ENCODE data around the gene APLNR. TPM values are rescaled to one million over a fixed set of nuclear protein-coding genes. Genes with fewer than 3 reads are reported as not detected.
A peak's percentile ranks its signal among the peaks of the same experiment; 100 is the strongest.

The APLNR gene
- total RNA-seq, 2 donors from 2014 or later, result 3.7 to 4.2 TPM

DNA sequence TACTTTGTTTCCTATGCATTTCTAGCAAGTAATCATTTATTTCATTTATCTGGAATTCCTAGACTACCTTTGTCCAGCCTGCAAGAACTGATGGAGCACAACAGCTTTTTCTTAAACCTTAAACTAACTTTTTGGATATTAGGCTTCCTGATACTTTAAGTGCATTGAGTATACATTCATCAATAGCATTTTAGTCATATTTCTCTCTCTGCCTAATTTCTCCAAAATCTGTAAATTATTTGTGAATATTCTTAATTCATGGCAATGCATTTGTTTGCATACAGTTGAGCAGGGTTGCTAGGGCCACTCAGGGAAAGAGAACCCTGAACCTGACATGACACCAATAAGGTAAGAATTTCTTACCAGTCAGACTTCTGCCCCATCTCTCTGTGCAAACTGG, 29.1 kb upstream of the APLNR start:
- Mint-ChIP-seq H3K36me3 (ENCODE audit: low read depth) (no peaks in the 10 kb centered on the region), H3K4me1 (peaks cover 8% of the 10 kb centered on the region), H3K9me3 (peaks cover 21% of the 10 kb centered on the region), H3K27me3 (ENCODE audit: insufficient read depth) (no peaks in the 10 kb centered on the region), H3K27ac (no peak overlapping the region), H3K4me3 (no peak overlapping the region)
- H3K4me3 ChIP-seq (ENCODE audit: low read length), result no peak overlapping the region
- TF ChIP-seq, protein P1, sequence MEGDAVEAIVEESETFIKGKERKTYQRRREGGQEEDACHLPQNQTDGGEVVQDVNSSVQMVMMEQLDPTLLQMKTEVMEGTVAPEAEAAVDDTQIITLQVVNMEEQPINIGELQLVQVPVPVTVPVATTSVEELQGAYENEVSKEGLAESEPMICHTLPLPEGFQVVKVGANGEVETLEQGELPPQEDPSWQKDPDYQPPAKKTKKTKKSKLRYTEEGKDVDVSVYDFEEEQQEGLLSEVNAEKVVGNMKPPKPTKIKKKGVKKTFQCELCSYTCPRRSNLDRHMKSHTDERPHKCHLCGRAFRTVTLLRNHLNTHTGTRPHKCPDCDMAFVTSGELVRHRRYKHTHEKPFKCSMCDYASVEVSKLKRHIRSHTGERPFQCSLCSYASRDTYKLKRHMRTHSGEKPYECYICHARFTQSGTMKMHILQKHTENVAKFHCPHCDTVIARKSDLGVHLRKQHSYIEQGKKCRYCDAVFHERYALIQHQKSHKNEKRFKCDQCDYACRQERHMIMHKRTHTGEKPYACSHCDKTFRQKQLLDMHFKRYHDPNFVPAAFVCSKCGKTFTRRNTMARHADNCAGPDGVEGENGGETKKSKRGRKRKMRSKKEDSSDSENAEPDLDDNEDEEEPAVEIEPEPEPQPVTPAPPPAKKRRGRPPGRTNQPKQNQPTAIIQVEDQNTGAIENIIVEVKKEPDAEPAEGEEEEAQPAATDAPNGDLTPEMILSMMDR (conservative IDR thresholded peaks at IDR 0.05), result no peak
- H3K27ac ChIP-seq (ENCODE audit: low read depth, low read length), result no peak overlapping the region
- H3K4me1 ChIP-seq (ENCODE audit: control insufficient read depth, insufficient read depth, low read length), result no peaks in the 10 kb centered on the region
- peaks cover 23% of the 10 kb centered on the region for H3K9me3 ChIP-seq (ENCODE audit: control insufficient read depth, low read length)
- no peak for DNase-seq
- no peaks in the 10 kb centered on the region for H3K27me3 ChIP-seq (ENCODE audit: control insufficient read depth, insufficient read depth, low read length, poor library complexity, severe bottlenecking)
- no peak overlapping the region for H3K9ac ChIP-seq (ENCODE audit: extremely low read depth, low read length, poor library complexity, severe bottlenecking)
- H3K36me3 ChIP-seq (ENCODE audit: control insufficient read depth, insufficient read depth, low read length), result no peaks in the 10 kb centered on the region

DNA sequence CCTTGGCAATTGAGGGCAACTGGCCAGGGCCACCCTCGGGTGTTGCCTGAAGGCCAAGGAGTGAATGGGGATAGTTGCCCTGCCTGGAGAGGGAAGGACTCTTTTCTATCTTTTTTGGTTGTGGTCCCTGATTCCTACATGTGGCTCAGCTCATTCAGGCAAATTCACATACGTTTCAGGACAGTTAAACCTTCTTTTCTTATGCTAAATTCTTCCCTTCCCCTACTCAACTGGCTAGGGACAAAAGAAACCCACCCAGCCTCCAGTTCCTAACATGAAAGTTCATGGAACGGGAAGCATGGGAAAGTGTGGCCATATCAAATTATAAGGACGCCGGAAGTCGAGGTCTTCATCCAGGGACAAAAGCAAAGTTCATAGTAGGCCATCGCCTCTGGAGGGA, 26.3 kb upstream of the APLNR start:
- Mint-ChIP-seq H3K4me1 (peaks cover 8% of the 10 kb centered on the region), H3K36me3 (ENCODE audit: low read depth) (no peaks in the 10 kb centered on the region), H3K9me3 (peaks cover 24% of the 10 kb centered on the region), H3K4me3 (no peak overlapping the region), H3K27me3 (ENCODE audit: insufficient read depth) (no peaks in the 10 kb centered on the region), H3K27ac (peak overlapping the region; percentile 85)
- DNase-seq, result no peak
- WGBS, 2 experiments (ENCODE audit: insufficient coverage in 1 of 2, insufficient read length in 1 of 2), result 75 to 80% methylated on average over 4 to 7 of the region's 7 CpGs
- H3K4me1 ChIP-seq (ENCODE audit: control insufficient read depth, insufficient read depth, low read length), result no peaks in the 10 kb centered on the region
- H3K36me3 ChIP-seq (ENCODE audit: control insufficient read depth, insufficient read depth, low read length), result no peaks in the 10 kb centered on the region
- no peak overlapping the region for H3K27ac ChIP-seq (ENCODE audit: low read depth, low read length)
- TF ChIP-seq, protein P1 (conservative IDR thresholded peaks at IDR 0.05), result no peak
- H3K9ac ChIP-seq (ENCODE audit: extremely low read depth, low read length, poor library complexity, severe bottlenecking), result no peak overlapping the region
- no peaks in the 10 kb centered on the region for H3K27me3 ChIP-seq (ENCODE audit: control insufficient read depth, insufficient read depth, low read length, poor library complexity, severe bottlenecking)
- H3K4me3 ChIP-seq (ENCODE audit: low read length), result no peak overlapping the region
- peaks cover 23% of the 10 kb centered on the region for H3K9me3 ChIP-seq (ENCODE audit: control insufficient read depth, low read length)

DNA sequence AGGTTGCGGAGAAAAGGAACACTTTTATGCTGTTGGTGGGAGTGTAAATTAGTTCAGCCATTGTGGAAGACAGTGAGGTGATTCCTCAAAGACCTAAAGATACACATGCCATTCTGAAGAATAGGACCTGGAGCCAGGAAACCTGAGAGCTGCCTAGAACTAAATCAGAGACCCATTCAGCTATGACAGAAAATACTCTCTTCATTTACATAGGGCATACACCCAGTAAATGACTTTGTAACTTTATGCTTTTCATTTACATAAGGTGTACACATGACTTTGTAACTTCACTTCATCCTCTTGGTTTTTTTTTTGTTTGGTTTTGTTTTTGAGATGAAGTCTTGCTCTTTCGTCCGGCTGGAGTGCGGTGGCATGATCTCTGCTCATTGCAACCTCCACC, 25.1 kb upstream of the APLNR start:
- no peak overlapping the region for H3K9ac ChIP-seq (ENCODE audit: extremely low read depth, low read length, poor library complexity, severe bottlenecking)
- WGBS, 2 experiments (ENCODE audit: insufficient coverage in 1 of 2, insufficient read length in 1 of 2), result 71% methylated on average over 4 of the region's 4 CpGs; no CpG with 5 or more reads in 1 of the 2 experiments
- no peak overlapping the region for H3K4me3 ChIP-seq (ENCODE audit: low read length)
- Mint-ChIP-seq H3K4me3 (no peak overlapping the region), H3K36me3 (ENCODE audit: low read depth) (no peaks in the 10 kb centered on the region), H3K4me1 (peaks cover 8% of the 10 kb centered on the region), H3K9me3 (peaks cover 18% of the 10 kb centered on the region), H3K27ac (no peak overlapping the region), H3K27me3 (ENCODE audit: insufficient read depth) (no peaks in the 10 kb centered on the region)
- no peak overlapping the region for H3K27ac ChIP-seq (ENCODE audit: low read depth, low read length)
- no peaks in the 10 kb centered on the region for H3K27me3 ChIP-seq (ENCODE audit: control insufficient read depth, insufficient read depth, low read length, poor library complexity, severe bottlenecking)
- TF ChIP-seq, protein P1 (conservative IDR thresholded peaks at IDR 0.05), result no peak
- peaks cover 24% of the 10 kb centered on the region for H3K9me3 ChIP-seq (ENCODE audit: control insufficient read depth, low read length)
- no peaks in the 10 kb centered on the region for H3K36me3 ChIP-seq (ENCODE audit: control insufficient read depth, insufficient read depth, low read length)
- DNase-seq, result no peak
- no peaks in the 10 kb centered on the region for H3K4me1 ChIP-seq (ENCODE audit: control insufficient read depth, insufficient read depth, low read length)

Measured in endodermal cell (in vitro differentiated cells).